ENCODE measurements around the gene FHIT.

FHIT gene

DNA sequence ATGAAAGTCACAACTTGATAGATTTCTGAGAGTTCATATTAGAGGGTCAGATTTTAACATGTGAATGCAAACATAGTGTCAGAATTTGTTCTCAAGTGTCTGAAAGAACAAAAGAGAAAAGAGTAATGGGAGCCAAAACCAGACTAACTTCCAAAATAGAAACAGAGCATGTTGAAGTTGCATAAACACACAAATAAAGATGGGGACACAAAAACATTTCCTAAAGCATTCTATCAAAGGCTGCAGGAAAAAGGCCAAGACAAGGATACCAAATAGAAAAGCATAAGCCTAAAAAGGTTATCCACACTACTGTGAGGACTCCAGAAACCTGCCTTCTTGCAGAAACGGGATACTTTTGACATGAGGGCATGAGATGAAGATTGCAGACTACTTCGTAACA is 2.8 kb downstream of the FHIT start:
- no peaks in the 10 kb centered on the region for H4K20me1 ChIP-seq (ENCODE audit: insufficient read depth, low read length)
- H3K9me3 ChIP-seq (ENCODE audit: insufficient read depth, low read length): no peaks in the 10 kb centered on the region
- H3K27me3 ChIP-seq (ENCODE audit: low read depth, low read length): no peaks in the 10 kb centered on the region
- TF ChIP-seq, protein P1, sequence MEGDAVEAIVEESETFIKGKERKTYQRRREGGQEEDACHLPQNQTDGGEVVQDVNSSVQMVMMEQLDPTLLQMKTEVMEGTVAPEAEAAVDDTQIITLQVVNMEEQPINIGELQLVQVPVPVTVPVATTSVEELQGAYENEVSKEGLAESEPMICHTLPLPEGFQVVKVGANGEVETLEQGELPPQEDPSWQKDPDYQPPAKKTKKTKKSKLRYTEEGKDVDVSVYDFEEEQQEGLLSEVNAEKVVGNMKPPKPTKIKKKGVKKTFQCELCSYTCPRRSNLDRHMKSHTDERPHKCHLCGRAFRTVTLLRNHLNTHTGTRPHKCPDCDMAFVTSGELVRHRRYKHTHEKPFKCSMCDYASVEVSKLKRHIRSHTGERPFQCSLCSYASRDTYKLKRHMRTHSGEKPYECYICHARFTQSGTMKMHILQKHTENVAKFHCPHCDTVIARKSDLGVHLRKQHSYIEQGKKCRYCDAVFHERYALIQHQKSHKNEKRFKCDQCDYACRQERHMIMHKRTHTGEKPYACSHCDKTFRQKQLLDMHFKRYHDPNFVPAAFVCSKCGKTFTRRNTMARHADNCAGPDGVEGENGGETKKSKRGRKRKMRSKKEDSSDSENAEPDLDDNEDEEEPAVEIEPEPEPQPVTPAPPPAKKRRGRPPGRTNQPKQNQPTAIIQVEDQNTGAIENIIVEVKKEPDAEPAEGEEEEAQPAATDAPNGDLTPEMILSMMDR (IDR thresholded peaks at IDR 0.05; ENCODE audit: low read depth, low read length): no peak
- H3K9ac ChIP-seq (ENCODE audit: low read length): no peak overlapping the region
- no peaks in the 10 kb centered on the region for H3K36me3 ChIP-seq (replicated peaks; ENCODE audit: low read depth, low read length)
- H3K4me2 ChIP-seq (ENCODE audit: low read length): no peak overlapping the region
- H3K79me2 ChIP-seq (ENCODE audit: low read length): peaks cover 17% of the 10 kb centered on the region
- H3K4me1 ChIP-seq (ENCODE audit: low read length): peaks cover 11% of the 10 kb centered on the region
- H3K27ac ChIP-seq (ENCODE audit: low read length): no peak overlapping the region
- no peak overlapping the region for H2AFZ ChIP-seq (ENCODE audit: low read depth, low read length)
- no peak overlapping the region for H3K4me3 ChIP-seq (ENCODE audit: low read length)

DNA sequence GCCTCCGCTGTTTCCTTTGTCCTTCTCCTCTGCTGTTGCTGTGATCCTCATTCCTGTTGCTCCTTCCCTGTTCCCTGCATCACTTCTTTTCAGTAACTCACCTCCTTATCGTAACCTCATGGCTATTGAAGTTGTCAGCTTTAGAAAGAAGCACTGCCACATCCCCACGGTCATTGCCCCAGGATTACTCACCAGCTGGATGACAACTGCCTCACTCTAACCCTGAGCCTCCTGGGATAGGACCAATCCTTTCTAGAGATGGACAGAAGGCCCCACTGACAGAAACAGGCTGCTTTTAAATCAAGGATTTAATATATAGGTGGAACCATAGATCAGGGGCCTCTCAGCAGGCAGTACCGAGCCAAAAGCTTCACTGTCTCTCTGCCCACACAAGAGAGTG is 4.1 kb downstream of the FHIT start:
- Histone ChIP-seq H3K9ac (ENCODE audit: low read length) (no peak overlapping the region), H3K4me3 (ENCODE audit: low read length) (no peak overlapping the region), H3K27me3 (ENCODE audit: low read depth, low read length) (no peaks in the 10 kb centered on the region), H3K79me2 (ENCODE audit: low read length) (peaks cover 17% of the 10 kb centered on the region), H3K27ac (ENCODE audit: low read length) (no peak overlapping the region), H2AFZ (ENCODE audit: low read depth, low read length) (no peak overlapping the region), H3K9me3 (ENCODE audit: insufficient read depth, low read length) (no peaks in the 10 kb centered on the region), H3K4me1 (ENCODE audit: low read length) (peaks cover 8% of the 10 kb centered on the region), H4K20me1 (ENCODE audit: insufficient read depth, low read length) (no peaks in the 10 kb centered on the region), H3K4me2 (ENCODE audit: low read length) (no peak overlapping the region), H3K36me3 (replicated peaks; ENCODE audit: low read depth, low read length) (no peaks in the 10 kb centered on the region)
- TF ChIP-seq EZH2phosphoT487 (IDR thresholded peaks at IDR 0.05; ENCODE audit: low read depth): no peak
- TF ChIP-seq, protein P1 (IDR thresholded peaks at IDR 0.05; ENCODE audit: low read depth, low read length): no peak

DNA sequence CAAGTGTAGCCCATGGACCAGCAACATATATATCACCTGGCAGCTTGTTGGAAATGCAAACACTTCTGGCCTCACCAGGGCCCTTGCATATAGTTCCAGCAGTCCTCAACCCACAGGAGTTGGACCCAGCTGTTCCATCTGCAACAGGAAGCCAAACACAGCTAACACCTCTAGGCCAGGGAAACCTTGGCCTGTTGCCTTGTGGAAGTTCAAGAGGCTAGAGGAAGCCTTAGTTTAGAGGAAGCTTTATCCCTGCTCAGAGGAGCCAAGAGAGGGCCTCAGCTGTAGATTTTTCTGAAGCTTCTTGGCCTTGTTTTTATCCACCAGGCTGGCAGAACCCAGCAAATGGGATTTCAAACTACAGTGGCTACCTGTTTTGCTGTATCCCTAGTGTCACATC is 11.4 kb downstream of the FHIT start:
- no peak overlapping the region for H2AFZ ChIP-seq (ENCODE audit: low read depth, low read length)
- H3K36me3 ChIP-seq (replicated peaks; ENCODE audit: low read depth, low read length): no peaks in the 10 kb centered on the region
- H3K27ac ChIP-seq (ENCODE audit: low read length): no peak overlapping the region
- H3K27me3 ChIP-seq (ENCODE audit: low read depth, low read length): no peaks in the 10 kb centered on the region
- H4K20me1 ChIP-seq (ENCODE audit: insufficient read depth, low read length): peaks cover 3% of the 10 kb centered on the region
- no peak for TF ChIP-seq EZH2phosphoT487 (IDR thresholded peaks at IDR 0.05; ENCODE audit: low read depth)
- TF ChIP-seq, protein P1 (IDR thresholded peaks at IDR 0.05; ENCODE audit: low read depth, low read length): no peak
- no peak overlapping the region for H3K9ac ChIP-seq (ENCODE audit: low read length)
- H3K4me3 ChIP-seq (ENCODE audit: low read length): no peak overlapping the region
- H3K9me3 ChIP-seq (ENCODE audit: insufficient read depth, low read length): no peaks in the 10 kb centered on the region
- H3K4me1 ChIP-seq (ENCODE audit: low read length): peaks cover 28% of the 10 kb centered on the region
- 0 out of 2 replicates have a peak, but pooled peaks cover 6% of the 10 kb centered on the region for H3K79me2 ChIP-seq (ENCODE audit: low read length)
- no peak overlapping the region for H3K4me2 ChIP-seq (ENCODE audit: low read length)

DNA sequence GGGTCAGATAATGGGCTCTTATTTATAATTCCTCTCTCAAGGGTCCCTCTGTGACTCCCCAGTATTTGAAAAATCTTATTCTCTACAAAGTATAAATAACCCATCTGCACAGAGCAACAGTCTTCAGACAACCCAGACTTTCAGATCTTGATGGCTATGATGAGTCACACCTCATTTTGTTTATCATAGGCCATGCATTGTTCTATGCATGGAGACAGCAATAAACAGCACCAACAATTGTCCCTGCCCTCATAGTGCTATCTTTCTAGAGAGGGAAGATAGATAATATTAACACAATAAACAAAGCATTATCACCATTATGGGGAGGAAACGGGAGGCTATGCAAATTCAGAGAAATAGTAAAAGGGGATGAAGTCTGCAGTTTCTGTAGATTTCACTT is 13.4 kb downstream of the FHIT start:
- Histone ChIP-seq H3K36me3 (replicated peaks; ENCODE audit: low read depth, low read length) (no peaks in the 10 kb centered on the region), H3K4me1 (ENCODE audit: low read length) (peaks cover 28% of the 10 kb centered on the region), H3K9ac (ENCODE audit: low read length) (no peak overlapping the region), H3K27me3 (ENCODE audit: low read depth, low read length) (no peaks in the 10 kb centered on the region), H4K20me1 (ENCODE audit: insufficient read depth, low read length) (peaks cover 3% of the 10 kb centered on the region), H2AFZ (ENCODE audit: low read depth, low read length) (no peak overlapping the region), H3K9me3 (ENCODE audit: insufficient read depth, low read length) (no peaks in the 10 kb centered on the region), H3K79me2 (ENCODE audit: low read length) (0 out of 2 replicates have a peak, but pooled peaks cover 6% of the 10 kb centered on the region), H3K4me2 (ENCODE audit: low read length) (no peak overlapping the region), H3K4me3 (ENCODE audit: low read length) (no peak overlapping the region), H3K27ac (ENCODE audit: low read length) (no peak overlapping the region)
- TF ChIP-seq EZH2phosphoT487 (IDR thresholded peaks at IDR 0.05; ENCODE audit: low read depth): no peak
- TF ChIP-seq, protein P1 (IDR thresholded peaks at IDR 0.05; ENCODE audit: low read depth, low read length): no peak
